Activated naive CD8-positive, alpha-beta T cell (primary cell): Measurements from ENCODE around the gene PKNOX1.

Experiments used
- H3K27ac Mint-ChIP-seq: one replicate; pipeline ENCODE4 v1.8.0; 2021; ENCODE audit warnings: mixed read lengths
- H3K27me3 Mint-ChIP-seq: one replicate; pipeline ENCODE4 v1.8.0; 2021; ENCODE audit warnings: mixed read lengths
- H3K36me3 Mint-ChIP-seq: one replicate; pipeline ENCODE4 v1.8.0; 2021; ENCODE audit warnings: mixed read lengths
- H3K4me1 Mint-ChIP-seq: one replicate; pipeline ENCODE4 v1.8.0; 2021; ENCODE audit warnings: low read depth, mixed read lengths
- H3K4me3 Mint-ChIP-seq: one replicate; pipeline ENCODE4 v1.8.0; 2021; ENCODE audit warnings: mild to moderate bottlenecking, mixed read lengths
- H3K9me3 Mint-ChIP-seq: one replicate; pipeline ENCODE4 v1.8.0; 2021; ENCODE audit warnings: low read depth, mixed read lengths

PKNOX1 gene

GRCh38 chr21:43016728-43017127 is 42.4 kb downstream of the PKNOX1 start:
- no peak overlapping the region for H3K4me3 Mint-ChIP-seq
- H3K4me1 Mint-ChIP-seq = no peaks in the 10 kb centered on the region
- no peaks in the 10 kb centered on the region for H3K9me3 Mint-ChIP-seq
- H3K36me3 Mint-ChIP-seq = peaks cover 17% of the 10 kb centered on the region
- H3K27ac Mint-ChIP-seq = no peak overlapping the region
- H3K27me3 Mint-ChIP-seq = no peaks in the 10 kb centered on the region

GRCh38 chr21:43018519-43018918 is 44.2 kb downstream of the PKNOX1 start:
- Mint-ChIP-seq H3K36me3 (peaks cover 19% of the 10 kb centered on the region), H3K27me3 (no peaks in the 10 kb centered on the region), H3K9me3 (no peaks in the 10 kb centered on the region), H3K4me3 (no peak overlapping the region), H3K4me1 (no peaks in the 10 kb centered on the region), H3K27ac (no peak overlapping the region)

- no peaks in the 10 kb centered on the region for H3K9me3 Mint-ChIP-seq
- H3K27ac Mint-ChIP-seq = no peak overlapping the region
- no peaks in the 10 kb centered on the region for H3K27me3 Mint-ChIP-seq
- H3K4me3 Mint-ChIP-seq = no peak overlapping the region
- H3K4me1 Mint-ChIP-seq = no peaks in the 10 kb centered on the region
- H3K36me3 Mint-ChIP-seq = peaks cover 18% of the 10 kb centered on the region
These were observed 45.8 kb downstream of the PKNOX1 start for GRCh38 chr21:43020177-43020576.

GRCh38 chr21:43020771-43021170 is 46.4 kb downstream of the PKNOX1 start:
- H3K4me3 Mint-ChIP-seq = no peak overlapping the region
- no peaks in the 10 kb centered on the region for H3K4me1 Mint-ChIP-seq
- no peaks in the 10 kb centered on the region for H3K27me3 Mint-ChIP-seq
- H3K9me3 Mint-ChIP-seq = no peaks in the 10 kb centered on the region
- H3K27ac Mint-ChIP-seq = no peak overlapping the region
- H3K36me3 Mint-ChIP-seq = peaks cover 21% of the 10 kb centered on the region

- Mint-ChIP-seq H3K27ac (no peak overlapping the region), H3K4me1 (no peaks in the 10 kb centered on the region), H3K4me3 (no peak overlapping the region), H3K27me3 (no peaks in the 10 kb centered on the region), H3K36me3 (peaks cover 21% of the 10 kb centered on the region), H3K9me3 (no peaks in the 10 kb centered on the region)
These were observed 46.8 kb downstream of the PKNOX1 start for GRCh38 chr21:43021191-43021590.

- Mint-ChIP-seq H3K36me3 (peaks cover 19% of the 10 kb centered on the region), H3K27ac (no peak overlapping the region), H3K27me3 (no peaks in the 10 kb centered on the region), H3K9me3 (no peaks in the 10 kb centered on the region), H3K4me3 (no peak overlapping the region), H3K4me1 (no peaks in the 10 kb centered on the region)
These were observed 47.6 kb downstream of the PKNOX1 start for GRCh38 chr21:43021756-43022600.

GRCh38 chr21:43023175-43023574 is 48.8 kb downstream of the PKNOX1 start:
- Mint-ChIP-seq H3K9me3 (no peaks in the 10 kb centered on the region), H3K36me3 (peaks cover 19% of the 10 kb centered on the region), H3K4me3 (no peak overlapping the region), H3K27me3 (no peaks in the 10 kb centered on the region), H3K4me1 (no peaks in the 10 kb centered on the region), H3K27ac (no peak overlapping the region)

- Mint-ChIP-seq H3K27ac (no peak overlapping the region), H3K9me3 (no peaks in the 10 kb centered on the region), H3K4me3 (no peak overlapping the region), H3K27me3 (no peaks in the 10 kb centered on the region), H3K36me3 (peaks cover 22% of the 10 kb centered on the region), H3K4me1 (no peaks in the 10 kb centered on the region)
These were observed 50.2 kb downstream of the PKNOX1 start for GRCh38 chr21:43024439-43025136.

GRCh38 chr21:43025636-43026180 is 51.3 kb downstream of the PKNOX1 start:
- H3K27me3 Mint-ChIP-seq = no peaks in the 10 kb centered on the region
- no peak overlapping the region for H3K4me3 Mint-ChIP-seq
- no peaks in the 10 kb centered on the region for H3K9me3 Mint-ChIP-seq
- peaks cover 23% of the 10 kb centered on the region for H3K36me3 Mint-ChIP-seq
- H3K4me1 Mint-ChIP-seq = no peaks in the 10 kb centered on the region
- no peak overlapping the region for H3K27ac Mint-ChIP-seq

- Mint-ChIP-seq H3K27ac (no peak overlapping the region), H3K4me1 (no peaks in the 10 kb centered on the region), H3K27me3 (no peaks in the 10 kb centered on the region), H3K4me3 (no peak overlapping the region), H3K9me3 (no peaks in the 10 kb centered on the region), H3K36me3 (peaks cover 15% of the 10 kb centered on the region)
These were observed 53.7 kb downstream of the PKNOX1 start for GRCh38 chr21:43027846-43028731.

- no peaks in the 10 kb centered on the region for H3K4me1 Mint-ChIP-seq
- no peaks in the 10 kb centered on the region for H3K27me3 Mint-ChIP-seq
- no peak overlapping the region for H3K27ac Mint-ChIP-seq
- no peak overlapping the region for H3K4me3 Mint-ChIP-seq
- H3K36me3 Mint-ChIP-seq = peaks cover 12% of the 10 kb centered on the region
- H3K9me3 Mint-ChIP-seq = no peaks in the 10 kb centered on the region
These were observed 55.4 kb downstream of the PKNOX1 start for GRCh38 chr21:43029785-43030184.

GRCh38 chr21:43031121-43031619 is 56.8 kb downstream of the PKNOX1 start:
- Mint-ChIP-seq H3K36me3 (peaks cover 8% of the 10 kb centered on the region), H3K9me3 (no peaks in the 10 kb centered on the region), H3K27ac (no peak overlapping the region), H3K27me3 (no peaks in the 10 kb centered on the region), H3K4me3 (no peak overlapping the region), H3K4me1 (no peaks in the 10 kb centered on the region)

GRCh38 chr21:43034101-43034500 is 59.7 kb downstream of the PKNOX1 start:
- no peaks in the 10 kb centered on the region for H3K9me3 Mint-ChIP-seq
- H3K27me3 Mint-ChIP-seq = no peaks in the 10 kb centered on the region
- no peak overlapping the region for H3K27ac Mint-ChIP-seq
- H3K4me1 Mint-ChIP-seq = no peaks in the 10 kb centered on the region
- H3K4me3 Mint-ChIP-seq = no peak overlapping the region
- peaks cover 6% of the 10 kb centered on the region for H3K36me3 Mint-ChIP-seq

- Mint-ChIP-seq H3K9me3 (no peaks in the 10 kb centered on the region), H3K36me3 (peaks cover 2% of the 10 kb centered on the region), H3K27me3 (no peaks in the 10 kb centered on the region), H3K4me1 (no peaks in the 10 kb centered on the region), H3K27ac (no peak overlapping the region), H3K4me3 (no peak overlapping the region)
These were observed 60.5 kb downstream of the PKNOX1 start for GRCh38 chr21:43034826-43035225.
